ENCODE data around the gene PALM.

Gene PALM

DNA sequence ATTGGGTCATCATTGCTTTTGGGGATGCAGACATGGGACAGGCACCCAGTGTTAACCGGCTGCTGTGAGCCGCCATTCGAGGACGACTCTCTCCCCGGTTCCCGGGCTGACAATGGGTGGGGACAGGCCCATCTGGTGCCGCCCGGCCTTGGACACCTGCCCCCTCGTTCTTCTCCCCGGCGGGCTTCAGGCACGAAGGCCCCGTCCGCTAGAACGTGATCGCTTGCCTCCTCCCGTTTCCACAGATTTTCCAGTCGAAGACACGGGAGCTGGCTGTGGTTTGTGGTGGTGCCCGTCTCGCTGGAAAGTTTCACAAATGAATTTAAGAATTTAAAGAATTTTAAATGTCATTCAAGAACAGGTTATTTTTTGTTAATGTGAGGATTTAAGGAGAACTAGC is 2.0 kb downstream of the PALM start:
- Mint-ChIP-seq H3K9me3 (no peaks in the 10 kb centered on the region), H3K27ac (no peak overlapping the region), H3K4me3 (no peak overlapping the region), H3K27me3 (ENCODE audit: low read depth) (peaks cover 31% of the 10 kb centered on the region), H3K36me3 (ENCODE audit: low read depth) (no peaks in the 10 kb centered on the region), H3K4me1 (ENCODE audit: low read depth) (no peaks in the 10 kb centered on the region)

DNA sequence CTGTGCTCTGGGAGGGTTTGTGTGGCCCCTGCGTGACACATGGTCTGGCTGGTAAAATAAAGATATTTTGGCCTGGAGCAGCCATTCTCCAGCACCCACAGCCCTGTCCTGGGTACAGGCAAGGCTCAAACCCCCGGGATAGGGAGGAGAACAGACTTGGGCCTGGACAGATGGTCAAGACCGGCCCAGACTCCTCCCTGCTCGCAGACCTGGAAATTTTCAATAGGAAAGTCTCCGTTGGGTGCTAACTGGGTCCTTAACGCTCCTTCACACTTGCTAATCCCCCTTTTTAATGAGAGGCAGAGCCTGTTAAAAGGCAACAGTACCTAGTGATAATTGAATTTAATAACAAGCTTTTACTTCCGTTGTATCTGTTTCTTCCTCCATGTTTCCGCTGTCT is 2.5 kb downstream of the PALM start:
- Mint-ChIP-seq H3K9me3 (no peaks in the 10 kb centered on the region), H3K27ac (no peak overlapping the region), H3K4me3 (no peak overlapping the region), H3K27me3 (ENCODE audit: low read depth) (peaks cover 31% of the 10 kb centered on the region), H3K36me3 (ENCODE audit: low read depth) (no peaks in the 10 kb centered on the region), H3K4me1 (ENCODE audit: low read depth) (no peaks in the 10 kb centered on the region)

DNA sequence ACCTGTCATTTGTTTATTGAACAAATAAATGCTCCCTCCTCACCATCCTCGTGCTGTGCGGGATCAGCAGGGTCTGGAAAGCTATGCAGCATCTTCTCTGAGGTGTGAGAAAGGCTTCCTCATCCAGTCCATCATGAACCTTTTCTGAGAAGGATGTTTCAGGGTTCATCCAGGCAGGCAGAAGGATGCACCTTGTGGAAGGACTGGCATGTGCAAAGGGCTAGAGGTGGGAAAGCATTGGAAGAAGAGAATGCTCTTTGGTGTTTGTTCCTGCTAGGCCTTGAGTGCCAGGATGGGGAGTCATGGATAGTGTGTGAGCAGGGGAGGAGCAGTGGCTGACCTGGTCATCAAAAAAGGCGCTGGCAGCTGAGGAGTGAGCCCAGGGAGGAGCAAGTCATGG is 6.6 kb downstream of the PALM start:
- H3K4me3 Mint-ChIP-seq, result no peak overlapping the region
- H3K27me3 Mint-ChIP-seq (ENCODE audit: low read depth), result peaks cover 32% of the 10 kb centered on the region
- H3K36me3 Mint-ChIP-seq (ENCODE audit: low read depth), result no peaks in the 10 kb centered on the region
- no peaks in the 10 kb centered on the region for H3K4me1 Mint-ChIP-seq (ENCODE audit: low read depth)
- H3K27ac Mint-ChIP-seq, result no peak overlapping the region
- H3K9me3 Mint-ChIP-seq, result no peaks in the 10 kb centered on the region

GRCh38 chr19:718251-718951 is 9.7 kb downstream of the PALM start:
- Mint-ChIP-seq H3K4me3 (no peak overlapping the region), H3K27ac (no peak overlapping the region), H3K9me3 (no peaks in the 10 kb centered on the region), H3K4me1 (ENCODE audit: low read depth) (no peaks in the 10 kb centered on the region), H3K27me3 (ENCODE audit: low read depth) (peaks cover 24% of the 10 kb centered on the region), H3K36me3 (ENCODE audit: low read depth) (no peaks in the 10 kb centered on the region)

DNA sequence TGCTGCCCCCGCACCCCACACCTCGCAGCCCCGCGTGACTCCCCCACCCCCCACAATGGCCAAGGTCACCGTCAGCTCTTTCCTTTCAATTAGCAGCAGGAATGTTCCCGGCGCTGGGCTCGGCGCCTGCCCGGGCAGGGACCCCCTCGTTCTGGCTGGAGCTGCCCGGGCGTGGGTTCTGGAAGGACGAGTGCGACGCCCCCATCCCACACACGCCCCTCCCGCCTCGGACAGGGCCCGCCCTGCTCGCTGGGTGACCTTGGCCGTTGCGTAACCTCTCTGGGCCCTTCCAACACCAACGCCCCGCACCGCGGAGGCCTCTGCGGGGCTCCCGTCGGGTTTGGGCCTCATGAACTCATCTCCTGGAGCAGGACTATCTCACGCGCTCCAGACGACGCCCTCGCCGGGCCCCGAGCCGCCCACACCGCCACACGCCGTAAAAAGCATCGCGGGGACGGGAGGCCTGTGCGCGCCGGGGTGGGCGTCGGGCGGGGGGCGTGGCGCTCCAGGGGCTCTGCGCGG is 10.3 kb downstream of the PALM start:
- no peaks in the 10 kb centered on the region for H3K36me3 Mint-ChIP-seq (ENCODE audit: low read depth)
- H3K27me3 Mint-ChIP-seq (ENCODE audit: low read depth), result peaks cover 24% of the 10 kb centered on the region
- no peaks in the 10 kb centered on the region for H3K9me3 Mint-ChIP-seq
- no peak overlapping the region for H3K4me3 Mint-ChIP-seq
- H3K4me1 Mint-ChIP-seq (ENCODE audit: low read depth), result no peaks in the 10 kb centered on the region
- H3K27ac Mint-ChIP-seq, result no peak overlapping the region

DNA sequence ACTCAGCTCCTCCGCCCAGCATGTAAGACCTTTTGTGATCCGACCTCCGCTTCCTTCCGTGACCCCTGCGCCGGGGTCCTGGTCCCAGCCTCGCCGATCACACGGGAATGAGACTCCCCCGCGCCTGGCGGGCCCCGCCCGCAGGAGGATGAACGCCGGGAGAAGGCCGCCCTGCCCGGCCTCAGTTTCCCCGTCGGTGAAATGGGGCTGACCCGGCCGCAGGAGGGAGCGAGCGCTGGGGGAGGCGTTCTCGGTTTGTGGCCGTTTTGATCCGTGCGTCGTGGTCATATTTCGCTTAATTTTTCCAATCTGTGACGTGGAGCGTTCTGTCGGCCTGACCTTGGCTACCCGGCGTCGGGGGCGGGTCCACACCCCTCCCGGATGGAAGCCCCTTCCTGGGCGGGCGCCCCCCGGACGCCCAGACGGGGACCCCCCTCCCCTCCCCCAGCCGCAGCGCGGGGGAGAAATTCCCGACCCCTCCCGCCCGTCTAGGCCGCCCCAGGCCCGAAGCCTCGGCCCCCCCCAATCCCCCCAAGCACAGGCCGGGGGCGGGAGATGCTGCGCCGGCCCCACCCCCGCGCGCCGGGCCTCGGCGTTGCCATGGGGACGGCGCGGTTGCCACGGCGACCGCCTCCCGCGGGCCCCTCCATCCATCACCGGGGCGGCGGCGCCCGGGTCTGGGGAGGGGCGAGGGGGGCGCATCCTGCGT is 11.1 kb downstream of the PALM start:
- Mint-ChIP-seq H3K4me3 (no peak overlapping the region), H3K27ac (no peak overlapping the region), H3K36me3 (ENCODE audit: low read depth) (no peaks in the 10 kb centered on the region), H3K27me3 (ENCODE audit: low read depth) (peaks cover 24% of the 10 kb centered on the region), H3K9me3 (no peaks in the 10 kb centered on the region), H3K4me1 (ENCODE audit: low read depth) (no peaks in the 10 kb centered on the region)

DNA sequence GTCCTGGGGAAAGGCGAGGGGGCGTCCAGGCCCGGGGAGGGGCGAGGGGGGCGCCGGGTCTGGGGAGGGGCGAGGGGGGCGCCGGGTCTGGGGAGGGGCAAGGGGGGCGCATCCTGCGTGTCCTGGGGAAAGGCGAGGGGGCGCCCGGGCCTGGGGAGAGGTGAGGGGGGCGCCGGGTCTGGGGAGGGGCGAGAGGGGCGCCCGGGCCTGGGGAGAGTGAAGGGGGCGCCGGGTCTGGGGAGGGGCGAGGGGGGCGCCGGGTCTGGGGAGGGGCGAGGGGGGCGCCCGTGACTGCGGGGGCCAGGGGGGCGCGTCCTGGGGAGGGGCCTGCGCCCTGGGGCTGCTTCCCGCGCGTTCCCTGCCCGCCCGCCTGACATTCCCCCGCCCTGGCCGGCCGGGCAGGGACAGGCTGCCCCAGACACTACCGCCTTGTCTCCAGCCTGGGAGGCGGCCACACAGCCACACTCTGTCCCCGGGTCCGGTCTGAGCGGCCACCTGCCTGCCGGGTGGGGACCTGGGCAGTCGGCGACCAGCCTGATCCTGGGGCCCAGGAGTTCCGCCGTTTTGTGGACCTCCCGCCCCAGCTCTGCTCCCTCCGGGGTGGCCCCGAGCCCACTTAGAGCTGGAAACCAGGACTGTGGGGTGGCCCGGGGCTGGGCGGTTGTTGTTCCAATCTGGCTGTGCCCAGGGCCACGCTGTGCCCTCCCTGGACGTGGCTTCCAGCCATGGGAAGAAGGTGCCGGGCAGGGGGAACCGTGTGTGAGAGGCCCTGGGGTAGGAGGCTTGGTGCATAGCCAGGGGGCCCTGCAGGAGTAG is 11.8 kb downstream of the PALM start:
- H3K27me3 Mint-ChIP-seq (ENCODE audit: low read depth), result peaks cover 20% of the 10 kb centered on the region
- no peaks in the 10 kb centered on the region for H3K9me3 Mint-ChIP-seq
- H3K4me3 Mint-ChIP-seq, result no peak overlapping the region
- no peaks in the 10 kb centered on the region for H3K36me3 Mint-ChIP-seq (ENCODE audit: low read depth)
- no peaks in the 10 kb centered on the region for H3K4me1 Mint-ChIP-seq (ENCODE audit: low read depth)
- no peak overlapping the region for H3K27ac Mint-ChIP-seq

- Mint-ChIP-seq H3K9me3 (no peaks in the 10 kb centered on the region), H3K27ac (no peak overlapping the region), H3K27me3 (ENCODE audit: low read depth) (peaks cover 15% of the 10 kb centered on the region), H3K4me3 (no peak overlapping the region), H3K36me3 (ENCODE audit: low read depth) (no peaks in the 10 kb centered on the region), H3K4me1 (ENCODE audit: low read depth) (no peaks in the 10 kb centered on the region)
These were observed 13.9 kb downstream of the PALM start for GRCh38 chr19:722553-723101.

DNA sequence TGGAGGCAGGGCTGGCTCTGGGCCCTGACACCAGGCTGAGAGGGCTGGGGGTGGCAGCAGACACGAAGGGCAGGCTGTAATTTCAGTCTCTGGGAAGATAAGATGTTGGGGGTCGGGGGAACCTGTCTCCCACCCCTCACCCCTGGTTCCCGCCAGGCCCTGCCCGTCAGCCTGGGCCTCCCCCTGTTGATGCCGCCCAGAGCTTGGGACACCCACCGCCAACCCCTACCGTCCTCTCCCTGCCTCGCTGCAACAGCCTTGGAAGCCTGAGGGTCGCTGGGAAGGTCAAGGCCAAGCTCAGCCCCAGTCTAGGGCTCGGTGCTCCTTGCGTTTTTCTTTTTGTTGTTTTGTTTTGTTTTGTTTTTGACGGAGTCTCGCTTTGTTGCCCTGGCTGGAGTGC is 14.5 kb downstream of the PALM start:
- Mint-ChIP-seq H3K36me3 (ENCODE audit: low read depth) (no peaks in the 10 kb centered on the region), H3K27me3 (ENCODE audit: low read depth) (peaks cover 9% of the 10 kb centered on the region), H3K4me1 (ENCODE audit: low read depth) (no peaks in the 10 kb centered on the region), H3K9me3 (no peaks in the 10 kb centered on the region), H3K27ac (no peak overlapping the region), H3K4me3 (no peak overlapping the region)

DNA sequence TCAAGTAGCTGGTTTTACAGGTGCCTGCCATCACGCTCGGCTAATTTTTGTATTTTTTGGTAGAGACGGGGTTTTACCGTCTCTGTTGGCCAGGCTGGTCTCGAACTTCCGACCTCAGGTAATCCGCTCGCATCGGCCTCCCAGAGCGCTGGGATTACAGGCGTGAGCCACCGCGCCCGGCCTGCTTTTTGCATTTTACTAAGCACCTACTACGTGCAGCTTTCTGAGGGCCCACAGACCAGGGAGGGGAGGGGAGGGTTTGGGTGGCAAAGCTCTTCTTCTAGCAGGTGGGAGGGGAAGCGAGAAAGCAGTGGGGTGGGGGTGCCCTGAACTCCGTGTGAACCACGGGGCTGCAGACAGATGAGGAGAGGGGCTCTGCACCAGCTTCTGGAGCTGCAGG is 15.0 kb downstream of the PALM start:
- Mint-ChIP-seq H3K27me3 (ENCODE audit: low read depth) (peaks cover 4% of the 10 kb centered on the region), H3K36me3 (ENCODE audit: low read depth) (no peaks in the 10 kb centered on the region), H3K4me3 (no peak overlapping the region), H3K27ac (no peak overlapping the region), H3K4me1 (ENCODE audit: low read depth) (no peaks in the 10 kb centered on the region), H3K9me3 (no peaks in the 10 kb centered on the region)

GRCh38 chr19:725461-726089 is 16.8 kb downstream of the PALM start:
- no peak overlapping the region for H3K4me3 Mint-ChIP-seq
- no peaks in the 10 kb centered on the region for H3K4me1 Mint-ChIP-seq (ENCODE audit: low read depth)
- H3K36me3 Mint-ChIP-seq (ENCODE audit: low read depth), result no peaks in the 10 kb centered on the region
- H3K9me3 Mint-ChIP-seq, result no peaks in the 10 kb centered on the region
- no peak overlapping the region for H3K27ac Mint-ChIP-seq
- peaks cover 3% of the 10 kb centered on the region for H3K27me3 Mint-ChIP-seq (ENCODE audit: low read depth)

DNA sequence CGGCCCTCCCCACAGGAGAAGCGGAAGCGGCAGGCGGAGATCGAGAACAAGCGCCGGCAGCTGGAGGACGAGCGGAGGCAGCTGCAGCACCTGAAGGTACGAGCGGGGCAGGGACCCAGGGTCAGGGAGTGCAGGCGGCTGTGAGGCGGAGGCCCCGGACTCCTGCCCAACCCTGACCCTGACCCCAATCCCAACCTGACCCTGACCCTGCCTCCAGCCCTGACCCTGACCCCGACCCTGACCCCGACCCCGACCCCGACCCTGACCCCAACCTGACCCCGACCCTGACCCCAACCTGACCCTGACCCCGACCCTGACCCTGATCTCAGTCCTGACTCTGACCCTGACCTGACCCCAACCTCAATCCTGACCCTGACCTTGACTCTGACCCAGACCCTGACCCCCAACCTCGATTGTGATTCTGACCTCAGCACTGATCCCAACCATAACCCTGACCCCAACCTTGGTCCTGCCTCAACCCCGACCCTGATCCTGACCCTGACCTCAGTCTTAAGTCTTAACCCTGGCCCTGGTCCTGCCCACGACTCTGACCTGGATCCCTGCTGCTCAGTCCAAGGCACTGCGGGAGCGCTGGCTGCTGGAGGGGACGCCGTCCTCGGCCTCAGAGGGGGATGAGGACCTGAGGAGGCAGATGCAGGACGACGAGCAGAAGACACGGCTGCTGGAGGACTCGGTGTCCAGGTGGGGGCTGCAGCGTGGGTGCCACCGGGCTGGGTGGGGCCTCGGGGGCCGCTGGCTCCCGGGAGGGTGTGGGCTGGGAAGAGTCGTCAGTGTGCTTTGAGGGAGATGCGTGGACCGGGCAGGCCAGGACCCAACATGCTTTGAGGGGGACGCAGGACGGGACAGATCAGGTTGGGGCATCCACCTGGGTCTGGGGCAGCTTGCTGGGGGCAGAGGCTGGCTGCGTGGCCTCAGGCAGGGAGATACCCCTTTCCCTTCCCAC is 18.5 kb downstream of the PALM start:
- Mint-ChIP-seq H3K4me3 (no peak overlapping the region), H3K9me3 (no peaks in the 10 kb centered on the region), H3K27me3 (ENCODE audit: low read depth) (no peaks in the 10 kb centered on the region), H3K27ac (no peak overlapping the region), H3K36me3 (ENCODE audit: low read depth) (no peaks in the 10 kb centered on the region), H3K4me1 (ENCODE audit: low read depth) (no peaks in the 10 kb centered on the region)

- Mint-ChIP-seq H3K4me3 (no peak overlapping the region), H3K27ac (no peak overlapping the region), H3K27me3 (ENCODE audit: low read depth) (no peaks in the 10 kb centered on the region), H3K9me3 (no peaks in the 10 kb centered on the region), H3K4me1 (ENCODE audit: low read depth) (peaks cover under 1% of the 10 kb centered on the region), H3K36me3 (ENCODE audit: low read depth) (no peaks in the 10 kb centered on the region)
These were observed 19.3 kb downstream of the PALM start for GRCh38 chr19:728011-728410.

All from T-helper 1 cell treated with Interleukin-12 subunit alpha and Interleukin-12 subunit beta and Interleukin-4 antibody, amounts not matched to agents 30 μg/mL and 1 μg/mL, for 36 hours (primary cell).